Spinal cord (tissue), 10 donors: Measurements from ENCODE around the gene AHNAK. TPM values are rescaled to one million over a fixed set of nuclear protein-coding genes. Genes with fewer than 3 reads are reported as not detected.
"Not testable (repeated sequence)": the region's sequence is repeated elsewhere in the genome, so short reads cannot be mapped to it uniquely, and the experiment has no call there.

ENCODE experiments used
- DNase-seq, 6 donors: peaks; one replicate each; pipeline versions ENCODE4 v3.0.0 to v3.0.0-alpha.2; 2013 to 2015; ENCODE audit warnings: low spot score in 6 of 6, low read depth in 4 of 6
- H3K27ac ChIP-seq: one replicate; pipeline ENCODE4 v1.5.1; 2013; ENCODE audit warnings: low read depth, low read length, control low read depth
- H3K27me3 ChIP-seq: one replicate; pipeline ENCODE4 v1.6.1; 2013; ENCODE audit warnings: low read length; ENCODE audit not compliant: control insufficient read depth, insufficient read depth
- H3K36me3 ChIP-seq: one replicate; pipeline ENCODE4 v1.6.1; 2013; ENCODE audit warnings: low read length; ENCODE audit not compliant: control insufficient read depth, insufficient read depth
- H3K4me1 ChIP-seq: one replicate; pipeline ENCODE4 v1.6.1; 2013; ENCODE audit warnings: low read length; ENCODE audit not compliant: control insufficient read depth, insufficient read depth
- H3K4me3 ChIP-seq: one replicate; pipeline ENCODE4 v1.5.1; 2013; ENCODE audit warnings: low read depth, low read length, control low read depth
- H3K9me3 ChIP-seq: one replicate; pipeline ENCODE4 v1.6.1; 2013; ENCODE audit warnings: low read length; ENCODE audit not compliant: control insufficient read depth, insufficient read depth
- WGBS: methylation state at CpG from one replicate; pipeline ENCODE4 v1.1.5; 2013; ENCODE audit warnings: missing lambda C conversion rate; ENCODE audit not compliant: insufficient coverage; 5-methylcytosine and 5-hydroxymethylcytosine counted together
- polyA plus RNA-seq, 2 donors: library from polyadenylated mRNA; unstranded; fragments of 120-200 nt; gene quantifications; one replicate each; pipeline ENCODE4 v1.2.1, GENCODE V29; 2013; ENCODE audit not compliant: insufficient read length in 2 of 2
- total RNA-seq, 2 donors: library from RNA; depleted of rRNA in 1 of 2; stranded (reverse); fragments of 120-200 nt in 1 of 2; fragments of >200 nt in 1 of 2; gene quantifications; one replicate each; pipeline versions ENCODE4 v1.2.3 to v1.2.4, GENCODE V29; 2013 to 2014
- donor health status: healthy.

Gene AHNAK
- total and polyA plus RNA-seq, 4 donors, result 60.2 to 463 (median 165) TPM

GRCh38 chr11:62554387-62555167, 8.0 kb upstream of the AHNAK start:
- H3K27me3 ChIP-seq, result no peaks in the 10 kb centered on the region
- H3K36me3 ChIP-seq, result peaks cover 37% of the 10 kb centered on the region
- H3K27ac ChIP-seq, result peak overlapping the region; percentile 97
- no peak overlapping the region for H3K4me3 ChIP-seq
- no peaks in the 10 kb centered on the region for H3K9me3 ChIP-seq
- peaks cover 64% of the 10 kb centered on the region for H3K4me1 ChIP-seq
- no peak for DNase-seq
- WGBS, result 83% methylated on average over 3 of the region's 7 CpGs

GRCh38 chr11:62553839-62554361, 7.3 kb upstream of the AHNAK start:
- peaks cover 64% of the 10 kb centered on the region for H3K4me1 ChIP-seq
- no peaks in the 10 kb centered on the region for H3K9me3 ChIP-seq
- peaks cover 30% of the 10 kb centered on the region for H3K36me3 ChIP-seq
- 97% methylated on average over 5 of the region's 8 CpGs for WGBS
- no peaks in the 10 kb centered on the region for H3K27me3 ChIP-seq
- H3K27ac ChIP-seq, result peak overlapping the region; percentile 97
- H3K4me3 ChIP-seq, result no peak overlapping the region
- DNase-seq, result no peak

GRCh38 chr11:62553080-62553838, 6.7 kb upstream of the AHNAK start:
- H3K36me3 ChIP-seq, result peaks cover 24% of the 10 kb centered on the region
- 35% methylated on average over 11 of the region's 15 CpGs for WGBS
- no peak overlapping the region for H3K4me3 ChIP-seq
- peak in 2 of 6 donors; percentile 58 to 82 for DNase-seq
- H3K27me3 ChIP-seq, result no peaks in the 10 kb centered on the region
- peaks cover 68% of the 10 kb centered on the region for H3K4me1 ChIP-seq
- H3K27ac ChIP-seq, result peak overlapping the region; percentile 97
- H3K9me3 ChIP-seq, result no peaks in the 10 kb centered on the region

DNA sequence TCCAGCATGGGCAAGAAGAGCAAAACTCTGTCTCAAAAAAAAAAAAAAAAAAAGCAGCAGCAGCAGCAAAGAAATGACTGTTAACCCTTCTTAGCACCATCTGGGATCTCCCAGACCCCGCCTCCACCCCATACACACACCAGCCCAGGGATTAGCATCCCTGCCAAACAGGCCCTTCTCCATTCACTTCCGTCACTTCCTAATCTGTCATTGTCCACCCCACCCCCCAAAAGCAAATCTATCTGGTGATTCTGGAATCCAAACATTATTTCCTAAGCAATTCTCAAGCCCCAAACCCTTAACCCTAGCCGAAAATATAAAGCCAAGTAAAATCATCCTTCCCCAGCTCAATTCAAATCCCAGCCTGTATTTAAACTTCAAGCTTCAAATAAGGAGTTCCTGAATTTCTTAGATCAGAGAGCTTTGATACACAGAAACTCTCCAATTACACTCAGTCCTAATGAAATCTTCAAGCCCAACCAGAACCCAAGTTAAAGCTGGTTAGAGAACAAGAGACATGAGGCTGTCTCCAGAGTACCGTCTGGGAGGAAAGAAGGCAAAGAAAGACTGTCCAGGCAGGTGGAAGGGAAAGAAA, 6.0 kb upstream of the AHNAK start:
- WGBS, result 27% methylated on average over 4 of the region's 4 CpGs
- H3K27ac ChIP-seq, result peak overlapping the region; percentile 97
- H3K4me3 ChIP-seq, result no peak overlapping the region
- H3K4me1 ChIP-seq, result peaks cover 73% of the 10 kb centered on the region
- peaks cover 4% of the 10 kb centered on the region for H3K27me3 ChIP-seq
- H3K36me3 ChIP-seq, result peaks cover 17% of the 10 kb centered on the region
- DNase-seq, result no peak
- no peaks in the 10 kb centered on the region for H3K9me3 ChIP-seq

- H3K4me3 ChIP-seq, H3K27ac ChIP-seq, H3K36me3 ChIP-seq, H3K9me3 ChIP-seq, DNase-seq: not testable (repeated sequence)
- Histone ChIP-seq H3K27me3 (peaks cover 21% of the 10 kb centered on the region), H3K4me1 (peaks cover 74% of the 10 kb centered on the region)
- no CpG with 5 or more reads among the region's 2 CpGs for WGBS
These were observed 3.9 kb upstream of the AHNAK start for GRCh38 chr11:62550478-62550877.

DNA sequence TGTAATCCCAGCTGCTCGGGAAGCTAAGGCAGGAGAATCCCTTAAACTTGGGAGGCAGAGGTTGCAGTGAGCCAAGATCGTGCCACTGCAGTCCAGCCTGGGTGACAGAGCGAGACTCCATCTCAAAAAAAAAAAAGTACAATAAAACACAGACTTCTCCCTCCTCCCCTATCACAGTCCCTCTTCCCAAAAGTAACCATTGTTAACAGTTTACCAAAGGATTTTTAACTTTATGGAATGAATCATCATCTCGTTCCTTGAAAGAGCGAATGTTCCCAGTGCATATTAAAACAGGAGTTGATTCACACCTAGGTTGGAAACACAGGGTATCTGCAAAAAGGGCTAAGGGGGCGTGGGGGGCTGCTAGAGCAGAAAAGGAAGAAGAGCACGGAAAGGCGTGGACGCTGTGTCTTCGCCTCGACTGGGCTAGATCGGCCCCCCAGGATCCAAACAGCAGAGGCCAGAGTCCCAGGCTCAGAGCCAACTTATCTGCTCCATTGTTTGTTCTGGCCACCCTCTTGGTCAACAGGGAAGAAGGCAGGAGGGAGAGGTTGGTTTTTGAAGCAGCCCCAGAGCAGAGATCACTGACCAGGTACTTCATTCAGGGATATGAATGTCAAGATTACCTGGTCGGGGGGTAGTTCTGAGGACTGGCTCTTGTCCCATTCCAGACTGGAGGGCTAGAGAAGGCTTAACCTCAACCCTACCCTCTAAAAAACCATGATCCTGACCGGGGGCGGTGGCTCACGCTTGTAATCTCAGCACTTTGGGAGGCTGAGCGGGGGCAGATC, 2.1 kb upstream of the AHNAK start:
- peak in 1 of 6 donors; percentile 64 for DNase-seq
- Histone ChIP-seq H3K27ac (peak overlapping the region; percentile 15), H3K36me3 (no peaks in the 10 kb centered on the region), H3K4me3 (no peak overlapping the region), H3K4me1 (peaks cover 74% of the 10 kb centered on the region), H3K9me3 (no peaks in the 10 kb centered on the region), H3K27me3 (peaks cover 38% of the 10 kb centered on the region)
- 66% methylated on average over 15 of the region's 17 CpGs for WGBS

DNA sequence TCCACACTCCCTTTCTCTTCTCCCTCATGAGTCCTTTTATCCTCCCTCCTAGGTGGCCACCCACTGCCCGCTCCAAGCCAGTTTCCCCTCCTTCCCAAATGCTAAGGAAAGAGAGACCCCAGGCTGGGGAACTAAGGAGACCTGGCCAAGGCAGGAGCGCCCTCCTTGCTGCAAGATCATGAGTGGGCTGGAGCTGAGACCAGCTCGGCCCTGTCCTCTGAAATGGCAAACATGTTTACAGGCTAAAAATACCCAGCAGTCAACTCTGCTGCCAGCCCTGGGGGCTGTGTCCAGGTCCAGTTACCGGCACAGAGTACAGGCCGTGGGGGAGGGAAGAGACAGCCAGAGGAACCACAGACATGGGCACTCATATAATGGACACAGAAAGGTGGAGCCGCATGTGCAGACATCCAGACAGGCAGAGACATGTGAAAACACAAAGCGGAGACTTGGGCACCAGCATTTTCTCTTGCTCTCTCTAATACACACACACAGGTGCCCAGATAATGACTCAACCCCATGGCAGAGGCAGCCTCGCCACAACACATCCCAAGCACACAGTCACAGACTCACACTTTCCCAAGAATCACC, 1.2 kb upstream of the AHNAK start:
- H3K27me3 ChIP-seq, result peaks cover 48% of the 10 kb centered on the region
- H3K36me3 ChIP-seq, result no peaks in the 10 kb centered on the region
- H3K27ac ChIP-seq, result peak overlapping the region; percentile 88
- no peaks in the 10 kb centered on the region for H3K9me3 ChIP-seq
- no peak for DNase-seq
- WGBS, result 69% methylated on average over 5 of the region's 8 CpGs
- peaks cover 74% of the 10 kb centered on the region for H3K4me1 ChIP-seq
- peak overlapping the region; percentile 48 for H3K4me3 ChIP-seq

- WGBS, result 14% methylated on average over 34 of the region's 40 CpGs
- Histone ChIP-seq H3K27me3 (peaks cover 52% of the 10 kb centered on the region), H3K36me3 (no peaks in the 10 kb centered on the region), H3K4me3 (peak overlapping the region; percentile 48), H3K9me3 (no peaks in the 10 kb centered on the region), H3K27ac (peak overlapping the region; percentile 88), H3K4me1 (peaks cover 74% of the 10 kb centered on the region)
- peak in 1 of 6 donors; percentile 49 for DNase-seq
These were observed 471 bp upstream of the AHNAK start for GRCh38 chr11:62546929-62547625.
